SK-N-SH treated with all-trans-retinoic acid at 6 μM for 48 hours (cell line): ENCODE data around the gene NHLRC3.

ENCODE experiments used
- ARNTL ChIP-seq: fragments of 450-650 bp; formaldehyde crosslinking; IDR thresholded peaks from 2 replicates; pipeline ENCODE4 v1.5.0; 2020; ENCODE audit warnings: low read depth, mild to moderate bottlenecking, moderate library complexity, borderline replicate concordance
- CSDC2 ChIP-seq: fragments of 250-450 bp; sonication (Bioruptor Pico); IDR thresholded peaks from 2 replicates; pipeline ENCODE4 v1.5.0; 2020; ENCODE audit warnings: mild to moderate bottlenecking, moderate library complexity
- ZFP3 ChIP-seq: fragments of 250-450 bp; sonication (Bioruptor Pico); IDR thresholded peaks from 2 replicates; pipeline ENCODE4 v1.5.0; 2020; ENCODE audit warnings: mild to moderate bottlenecking, moderate library complexity

DNA sequence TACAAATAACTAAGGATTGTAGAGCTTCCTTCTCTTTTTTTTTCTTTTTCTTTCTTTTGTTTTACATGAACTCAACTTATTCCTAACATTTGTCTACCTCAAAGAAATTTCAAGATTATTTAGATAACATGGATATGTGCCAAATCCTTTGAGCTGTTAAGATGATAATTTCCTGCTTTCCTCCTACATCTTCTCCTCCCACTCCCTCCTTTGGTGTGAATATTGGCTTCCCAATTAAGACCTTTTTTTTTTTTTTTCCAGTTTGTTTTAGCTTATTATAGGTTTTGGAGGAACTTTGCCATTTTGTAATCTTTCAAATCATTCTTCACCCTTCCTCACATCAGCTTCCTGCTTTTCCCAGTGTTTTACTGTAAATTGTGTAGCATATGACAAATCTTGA is 10.6 kb downstream of the NHLRC3 start:
- no peak for TF ChIP-seq ARNTL (CRISPR knock-in tag)
- TF ChIP-seq CSDC2, result no peak
- no peak for TF ChIP-seq ZFP3 (CRISPR knock-in tag)
